ENCODE results near the gene NUP98.
"Not testable (repeated sequence)": the region's sequence is repeated elsewhere in the genome, so short reads cannot be mapped to it uniquely, and the experiment has no call there.

Gene NUP98

DNA sequence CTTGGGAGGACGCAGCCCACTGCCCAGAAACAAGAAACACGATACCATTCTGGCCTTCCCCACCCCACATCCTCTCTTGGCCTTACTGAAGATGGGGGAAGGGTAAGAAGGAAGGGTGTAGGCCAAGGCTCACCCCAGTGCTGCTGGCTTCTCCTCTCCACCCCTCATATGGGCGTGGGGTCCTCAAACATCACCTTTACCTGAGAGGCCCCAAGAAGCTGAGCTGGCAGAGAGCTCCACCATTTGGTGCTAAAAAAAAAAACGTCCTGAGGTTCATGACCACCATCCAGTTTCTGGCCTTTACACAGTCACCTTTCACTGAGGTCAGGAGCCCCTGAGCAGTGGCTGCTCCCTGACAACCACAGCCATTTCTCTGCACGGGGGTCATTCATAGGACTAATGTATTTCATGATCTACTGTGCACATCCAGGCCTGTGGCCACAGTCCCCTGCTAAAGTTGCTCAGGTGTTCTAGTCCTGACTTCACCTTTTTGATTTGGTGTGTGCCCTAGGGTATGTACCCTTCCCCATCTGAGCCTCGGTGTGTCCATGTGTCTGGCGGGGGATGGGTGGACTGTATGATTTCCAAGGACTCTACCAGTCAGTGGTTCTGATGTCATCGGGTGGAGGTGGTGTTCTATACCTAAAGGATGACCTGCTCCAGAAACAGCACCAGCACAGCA is 28.3 kb upstream of the NUP98 start:
- no peak for DNase-seq

DNA sequence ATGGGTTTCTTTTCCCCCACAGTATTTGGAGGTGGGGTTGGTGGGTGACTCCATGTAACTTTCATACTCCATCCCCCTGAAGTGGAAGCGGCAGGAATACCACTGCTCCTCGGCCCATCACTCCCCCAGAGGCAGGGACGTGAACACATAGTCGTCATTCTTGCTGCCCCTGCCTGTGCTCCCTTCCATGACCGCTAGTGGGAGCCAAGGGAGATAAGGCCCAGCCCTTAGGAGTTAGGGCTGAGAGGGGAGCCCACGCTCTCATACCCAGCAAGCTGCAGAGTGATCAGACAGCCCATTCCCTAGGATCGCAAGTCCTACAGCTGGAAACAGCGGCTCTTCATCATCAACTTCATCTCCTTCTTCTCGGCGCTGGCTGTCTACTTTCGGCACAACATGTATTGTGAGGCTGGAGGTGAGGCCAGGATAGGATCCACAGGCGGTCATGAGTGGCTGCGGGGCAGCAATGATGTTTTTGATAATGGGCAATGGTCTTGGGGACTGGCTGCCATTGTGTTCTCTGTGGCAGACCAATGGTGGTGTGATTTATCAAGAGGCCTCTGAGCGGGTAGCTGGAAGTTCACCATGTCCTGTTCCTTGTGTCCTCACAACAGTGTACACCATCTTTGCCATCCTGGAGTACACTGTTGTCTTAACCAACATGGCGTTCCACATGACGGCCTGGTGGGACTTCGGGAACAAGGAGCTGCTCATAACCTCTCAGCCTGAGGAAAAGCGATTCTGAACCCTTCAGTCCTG is 27.5 kb upstream of the NUP98 start:
- DNase-seq: peak; percentile 61

DNA sequence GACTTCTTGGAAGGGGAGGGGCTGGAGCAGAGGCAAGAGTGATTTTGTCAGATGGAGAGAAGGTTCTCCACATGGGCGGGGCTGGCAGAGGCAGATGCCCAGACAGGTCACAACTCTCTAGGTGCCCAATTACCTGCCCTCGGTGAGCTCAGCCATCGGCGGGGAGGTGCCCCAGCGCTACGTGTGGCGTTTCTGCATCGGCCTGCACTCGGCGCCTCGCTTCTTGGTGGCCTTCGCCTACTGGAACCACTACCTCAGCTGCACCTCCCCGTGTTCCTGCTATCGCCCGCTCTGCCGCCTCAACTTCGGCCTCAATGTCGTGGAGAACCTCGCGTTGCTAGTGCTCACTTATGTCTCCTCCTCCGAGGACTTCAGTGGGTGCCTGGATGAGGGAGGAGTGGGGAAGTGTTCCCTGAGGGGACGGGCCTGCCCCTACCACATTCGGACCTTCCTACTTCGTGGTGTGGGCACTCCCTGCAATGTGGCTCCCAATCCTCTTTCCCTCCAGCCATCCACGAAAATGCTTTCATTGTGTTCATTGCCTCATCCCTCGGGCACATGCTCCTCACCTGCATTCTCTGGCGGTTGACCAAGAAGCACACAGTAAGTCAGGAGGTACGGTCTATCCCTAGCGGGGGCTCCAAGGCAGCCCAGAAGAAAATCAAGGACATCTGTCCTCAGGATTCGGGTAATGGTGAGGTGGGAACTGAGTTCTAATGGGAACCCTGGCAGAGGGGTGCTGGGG is 26.6 kb upstream of the NUP98 start:
- no peak for DNase-seq

DNA sequence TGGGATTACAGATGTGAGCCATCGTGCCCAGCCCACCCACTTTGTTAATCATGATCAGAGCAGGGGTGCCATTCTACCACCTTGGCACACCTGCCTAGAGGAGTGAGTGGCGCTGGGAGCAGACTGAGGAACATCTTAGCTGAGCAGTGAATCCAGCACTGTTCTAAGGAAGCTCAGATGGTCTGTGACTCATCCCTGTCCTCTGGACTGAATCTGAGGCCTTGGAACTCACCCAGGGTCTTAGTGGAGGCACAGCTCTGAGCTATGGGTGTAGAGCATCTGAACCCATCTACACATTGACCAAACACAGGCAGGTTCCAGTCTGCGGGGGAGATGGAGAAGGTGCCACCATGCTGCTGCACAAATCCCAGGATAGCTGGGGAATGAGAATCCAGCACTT is 25.9 kb upstream of the NUP98 start:
- peak; percentile 82 for DNase-seq

DNA sequence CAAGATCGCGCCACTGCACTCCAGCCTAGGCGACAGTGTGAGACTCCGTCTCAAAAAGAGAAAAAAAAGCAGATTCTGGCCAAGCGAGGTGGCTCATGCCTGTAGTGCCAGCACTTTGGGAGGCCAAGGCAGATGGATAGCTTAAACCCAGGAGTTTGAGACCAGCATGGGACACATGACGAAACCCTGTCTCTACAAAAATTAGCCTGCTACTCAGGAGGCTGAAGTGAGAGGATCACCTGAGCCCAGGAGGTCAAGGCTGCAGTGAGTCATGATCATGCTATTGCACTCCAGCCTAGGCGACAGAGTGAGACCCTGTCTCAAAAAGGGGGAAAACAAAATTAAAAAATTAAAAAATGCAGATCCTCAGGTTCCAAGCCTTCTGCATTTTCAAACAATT is 25.0 kb upstream of the NUP98 start:
- no peak for DNase-seq

DNA sequence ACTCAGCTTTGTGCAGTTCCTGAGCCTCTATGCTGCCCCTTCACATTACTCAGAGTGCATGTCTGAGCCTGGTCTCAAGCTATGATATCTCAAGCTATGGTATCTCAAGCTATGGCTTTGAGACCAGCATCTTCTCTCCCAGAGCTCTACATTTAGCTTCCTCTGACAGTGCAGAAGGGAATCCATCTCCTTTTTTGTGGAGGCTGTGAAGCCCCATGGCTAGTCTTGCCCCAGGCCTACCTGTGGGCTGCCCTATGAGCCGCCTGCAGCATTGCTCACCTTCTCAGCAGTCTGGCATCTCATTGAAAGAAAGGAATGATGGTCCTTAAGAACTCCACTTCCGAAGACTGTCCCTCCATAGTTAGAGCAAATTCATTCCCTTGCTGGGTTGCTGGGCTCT is 23.6 kb upstream of the NUP98 start:
- no peak for DNase-seq

DNA sequence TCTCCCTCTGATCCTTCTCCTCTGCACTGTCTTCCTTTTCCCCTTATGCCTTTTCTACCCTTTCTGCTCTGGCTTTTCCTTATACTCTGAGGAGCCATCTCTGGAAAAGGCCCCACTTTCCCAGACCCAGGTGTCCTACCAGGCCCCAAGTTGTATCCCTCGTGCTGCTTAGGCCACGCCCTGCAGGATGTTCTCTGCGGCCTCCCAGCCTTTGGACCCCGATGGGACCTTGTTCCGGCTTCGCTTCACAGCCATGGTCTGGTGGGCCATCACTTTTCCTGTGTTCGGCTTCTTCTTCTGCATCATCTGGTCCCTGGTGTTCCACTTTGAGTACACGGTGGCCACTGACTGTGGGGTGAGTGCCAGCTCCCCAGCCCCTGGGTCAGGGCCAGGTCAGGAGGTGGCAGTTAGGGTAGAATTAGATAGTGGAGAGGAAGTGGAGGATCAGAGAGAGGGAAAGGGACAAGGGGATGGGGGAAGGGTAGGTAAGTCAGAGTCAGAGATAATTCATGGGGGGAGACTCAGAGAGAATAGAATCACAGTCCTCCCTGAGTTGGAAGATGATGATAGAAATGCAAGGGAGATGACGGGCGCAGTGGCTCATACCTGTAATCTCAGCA is 19.9 kb upstream of the NUP98 start:
- DNase-seq: no peak

DNA sequence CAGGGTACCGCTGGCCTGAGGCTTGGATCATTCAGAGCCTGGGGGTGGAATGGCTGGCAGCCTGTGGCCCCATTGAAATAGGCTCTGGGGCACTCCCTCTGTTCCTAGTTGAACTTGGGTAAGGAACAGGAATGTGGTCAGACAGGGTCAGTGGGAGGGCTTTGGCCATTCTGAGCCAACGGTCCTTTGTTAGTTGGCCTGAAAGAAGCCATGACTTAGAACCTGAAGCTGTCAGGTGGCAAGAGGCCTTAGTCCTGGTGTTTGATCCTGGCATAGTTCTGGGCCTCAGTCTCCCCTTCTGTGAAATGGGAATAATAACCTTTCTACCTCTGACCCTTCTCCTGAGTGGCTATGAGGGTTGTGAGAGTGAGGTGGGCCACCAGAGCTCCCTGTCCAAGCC is 19.3 kb upstream of the NUP98 start:
- no peak for DNase-seq

DNA sequence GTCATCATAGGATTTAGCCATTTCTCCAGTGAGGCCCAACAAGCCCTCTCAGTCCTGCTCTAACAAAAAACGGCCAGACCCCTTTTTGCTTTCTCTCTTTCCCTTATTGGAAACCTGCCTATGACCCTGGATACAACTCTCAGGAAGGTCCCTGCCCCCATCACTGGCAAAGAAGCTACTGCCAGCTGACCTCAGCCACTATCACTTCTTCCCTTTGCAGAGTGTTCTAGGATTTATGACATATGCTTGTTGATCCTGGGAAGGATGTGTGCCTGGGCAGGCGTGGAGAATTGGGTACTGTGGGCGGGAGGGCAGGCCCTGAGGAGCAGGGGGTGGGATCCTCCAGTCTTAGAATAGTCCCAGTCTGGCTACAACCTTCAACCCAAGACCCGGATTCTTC is 18.5 kb upstream of the NUP98 start:
- no peak for DNase-seq

DNA sequence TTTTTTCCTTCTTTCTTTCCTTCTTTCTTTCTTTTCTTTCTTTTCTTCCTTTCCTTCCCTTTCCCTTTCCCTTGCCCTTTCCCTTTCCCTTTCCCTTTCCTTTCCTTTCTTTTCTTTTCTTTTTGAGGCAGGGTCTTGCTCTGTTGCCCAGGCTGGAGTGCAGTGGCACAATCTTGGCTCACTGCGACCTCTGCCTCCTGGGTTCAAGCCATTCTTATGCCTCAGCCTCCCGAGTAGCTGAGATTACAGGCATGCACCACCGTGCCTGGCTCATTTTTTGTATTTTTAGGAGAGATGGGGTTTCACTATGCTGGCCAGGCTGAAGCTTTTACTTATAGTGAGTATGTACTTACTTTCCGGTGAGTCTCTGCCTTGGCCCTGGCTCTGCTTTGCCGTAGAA is 17.5 kb upstream of the NUP98 start:
- DNase-seq: not testable (repeated sequence)

DNA sequence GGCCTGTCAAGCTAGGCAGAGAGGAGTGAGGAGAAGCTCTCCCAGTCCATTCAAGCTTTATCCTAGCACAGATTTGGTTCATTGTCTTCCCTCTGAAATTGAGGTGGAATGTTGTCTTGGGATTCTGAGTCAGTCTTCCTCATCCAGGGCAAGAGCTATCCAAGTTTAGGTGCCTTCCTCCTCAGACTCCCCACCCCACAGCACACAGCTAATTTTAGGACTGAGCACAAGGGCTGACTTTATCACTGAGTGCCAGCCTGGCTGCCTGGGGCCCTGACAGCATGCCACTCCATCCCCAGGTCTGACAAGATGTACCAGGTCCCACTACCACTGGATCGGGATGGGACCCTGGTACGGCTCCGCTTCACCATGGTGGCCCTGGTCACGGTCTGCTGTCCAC is 13.6 kb upstream of the NUP98 start:
- DNase-seq: no peak

DNA sequence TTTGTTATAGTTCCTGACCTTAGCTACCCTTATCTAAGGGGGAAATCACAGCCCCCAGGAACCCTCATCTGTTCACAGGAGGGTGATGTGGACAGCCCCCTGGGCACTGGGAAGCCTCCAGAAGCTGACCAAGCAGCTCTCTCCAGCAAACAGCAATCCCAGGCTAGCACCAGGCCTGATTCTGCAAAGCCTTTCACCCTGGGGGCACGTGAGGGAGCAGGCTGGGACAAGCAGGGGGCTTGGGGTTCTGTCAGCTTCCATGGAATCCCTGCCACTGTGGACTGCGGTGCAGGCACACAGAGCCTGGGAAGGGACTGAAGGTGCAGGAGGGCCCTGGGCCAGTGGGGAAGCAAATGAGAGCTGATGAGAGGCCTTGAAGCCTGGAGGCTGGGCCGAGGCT is 13.1 kb upstream of the NUP98 start:
- DNase-seq: no peak

DNA sequence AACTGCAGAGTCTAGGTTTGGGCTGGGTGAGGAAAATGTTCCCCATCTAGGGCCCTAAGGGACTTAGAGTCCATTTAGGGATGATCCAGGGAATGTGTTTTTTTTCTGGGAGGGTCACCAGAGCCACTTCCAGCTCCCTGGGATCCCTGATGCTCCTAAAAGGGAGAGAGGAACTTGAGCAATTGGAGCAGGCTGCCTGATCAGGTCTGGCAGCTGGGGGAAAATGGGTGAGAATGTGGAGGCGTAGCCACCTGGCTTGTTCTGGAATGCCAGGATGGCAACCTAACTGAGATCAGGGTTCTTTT is 12.2 kb upstream of the NUP98 start:
- no peak for DNase-seq

DNA sequence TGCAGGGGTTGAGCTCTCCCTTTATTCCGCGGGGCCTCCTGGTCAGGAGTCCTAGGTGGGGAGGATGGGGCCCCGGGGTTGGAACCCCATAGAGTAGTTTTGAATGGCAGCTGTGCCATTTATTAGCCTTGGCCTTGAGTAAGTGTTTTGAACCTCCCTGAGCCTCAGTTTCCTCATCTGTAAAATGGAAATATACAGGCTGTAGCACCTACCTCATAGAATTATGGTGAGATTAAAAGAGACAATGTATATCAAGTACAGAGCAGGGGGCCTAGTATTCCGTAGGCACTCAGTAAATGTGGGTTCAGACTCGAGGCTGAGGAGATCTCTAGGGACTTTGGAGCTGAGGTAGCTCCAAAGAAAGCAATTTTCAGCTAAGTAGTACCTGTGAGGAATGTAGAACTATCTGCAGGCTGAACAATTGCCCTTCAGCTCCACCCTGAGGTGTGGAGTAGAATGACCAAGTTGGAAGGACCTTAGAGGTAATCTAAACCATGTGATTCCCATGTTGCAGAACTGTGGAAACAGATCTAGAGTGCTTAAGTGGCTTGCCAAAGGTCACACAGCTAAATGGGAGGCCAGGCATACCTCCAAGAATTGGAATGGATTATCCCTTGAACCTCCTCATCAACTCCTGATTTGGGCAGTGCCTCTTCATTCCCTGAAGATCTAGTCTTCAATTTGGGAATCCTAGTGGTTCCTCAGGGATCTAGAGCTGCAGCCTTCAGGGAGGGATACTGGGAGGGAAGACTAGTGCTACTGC is 11.7 kb upstream of the NUP98 start:
- DNase-seq: peak; percentile 50

DNA sequence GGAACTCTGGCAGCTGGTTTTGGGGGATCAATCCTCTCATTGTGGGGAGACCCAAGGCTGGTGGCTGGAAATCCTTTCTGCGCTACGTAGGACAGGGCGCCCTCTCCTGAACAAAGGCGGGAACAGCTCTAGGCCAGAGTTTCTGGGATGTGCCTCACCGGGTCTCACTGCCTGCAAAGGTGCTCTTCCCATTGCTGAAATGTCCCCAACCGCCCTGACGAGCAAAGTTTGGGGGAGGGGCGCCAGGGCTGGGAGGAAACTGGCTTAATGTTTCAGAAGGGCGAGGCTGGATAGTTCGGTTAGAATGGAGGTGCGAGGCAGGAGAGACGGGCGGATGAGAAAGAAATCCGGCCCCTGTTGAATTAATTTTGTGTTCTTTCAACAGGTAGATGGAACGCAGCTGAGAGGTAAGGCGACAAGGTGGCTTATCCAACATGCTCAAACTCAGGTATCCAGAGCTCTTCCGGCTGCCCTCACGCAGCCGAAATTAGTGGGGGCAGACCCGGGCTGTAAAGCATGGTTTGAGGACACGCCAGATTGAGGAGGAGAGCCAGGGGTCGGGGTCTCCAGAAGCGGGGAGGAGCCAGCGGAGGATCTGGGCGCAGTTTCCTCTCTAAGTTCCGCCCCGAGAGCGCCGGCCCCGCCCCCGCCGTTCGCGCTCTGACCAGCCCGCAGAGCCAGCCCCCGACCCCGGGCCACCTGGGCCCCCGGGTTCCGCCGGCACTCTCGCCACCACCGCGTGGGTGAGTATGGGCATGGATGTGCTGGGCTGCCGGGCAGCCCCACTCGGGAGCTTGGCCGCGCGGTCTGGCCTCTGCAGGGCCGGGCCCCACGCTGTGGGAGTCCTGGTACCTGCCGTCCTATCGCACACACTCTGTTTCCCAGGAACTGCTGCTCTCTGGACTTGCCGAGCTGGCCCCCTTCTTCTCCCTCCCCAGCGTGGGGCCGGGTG is 10.8 kb upstream of the NUP98 start, which contains the start of gene PGAP2:
TSS of gene PGAP2 (plus strand) at position 652 of the 952 bp plus-strand sequence. CDS start 2,700 bp downstream, outside the sequence.
- DNase-seq: peak; percentile 60

DNA sequence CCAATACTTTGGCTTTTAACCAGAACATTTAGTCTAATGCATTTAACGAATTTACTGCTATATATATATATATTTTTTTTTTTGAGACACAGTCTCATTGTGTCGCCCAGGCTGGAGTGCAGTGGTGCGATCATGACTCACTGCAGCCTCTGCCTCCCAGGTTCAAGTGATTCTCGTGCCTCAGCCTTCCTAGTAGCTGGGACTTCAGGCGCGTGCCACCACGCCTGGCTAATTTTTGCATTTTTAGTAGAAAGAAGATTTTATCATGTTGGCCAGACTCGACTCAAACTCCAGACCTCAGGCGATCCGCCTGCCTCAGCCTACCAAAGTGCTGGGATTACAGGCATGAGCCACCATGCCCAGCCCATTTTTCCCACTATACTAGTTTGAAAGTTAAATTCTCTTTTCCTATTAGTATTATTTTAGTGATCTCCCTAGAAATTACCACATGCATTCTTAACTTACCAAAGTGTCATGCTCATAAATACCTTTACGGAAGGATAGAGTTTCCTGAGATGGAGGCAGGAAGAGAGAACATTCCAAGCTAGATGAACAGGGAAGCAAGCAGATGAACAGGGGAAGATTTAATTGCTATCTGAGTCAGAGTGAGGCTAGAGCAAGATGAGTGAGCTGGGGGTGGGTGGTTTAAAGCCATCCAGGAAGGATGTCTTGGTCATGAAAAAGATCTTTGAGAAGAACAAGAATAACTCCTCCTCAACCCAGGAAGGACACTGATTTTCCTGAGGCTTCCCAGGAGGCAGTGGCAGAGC is 6.6 kb upstream of the NUP98 start:
- DNase-seq: peak; percentile 85

DNA sequence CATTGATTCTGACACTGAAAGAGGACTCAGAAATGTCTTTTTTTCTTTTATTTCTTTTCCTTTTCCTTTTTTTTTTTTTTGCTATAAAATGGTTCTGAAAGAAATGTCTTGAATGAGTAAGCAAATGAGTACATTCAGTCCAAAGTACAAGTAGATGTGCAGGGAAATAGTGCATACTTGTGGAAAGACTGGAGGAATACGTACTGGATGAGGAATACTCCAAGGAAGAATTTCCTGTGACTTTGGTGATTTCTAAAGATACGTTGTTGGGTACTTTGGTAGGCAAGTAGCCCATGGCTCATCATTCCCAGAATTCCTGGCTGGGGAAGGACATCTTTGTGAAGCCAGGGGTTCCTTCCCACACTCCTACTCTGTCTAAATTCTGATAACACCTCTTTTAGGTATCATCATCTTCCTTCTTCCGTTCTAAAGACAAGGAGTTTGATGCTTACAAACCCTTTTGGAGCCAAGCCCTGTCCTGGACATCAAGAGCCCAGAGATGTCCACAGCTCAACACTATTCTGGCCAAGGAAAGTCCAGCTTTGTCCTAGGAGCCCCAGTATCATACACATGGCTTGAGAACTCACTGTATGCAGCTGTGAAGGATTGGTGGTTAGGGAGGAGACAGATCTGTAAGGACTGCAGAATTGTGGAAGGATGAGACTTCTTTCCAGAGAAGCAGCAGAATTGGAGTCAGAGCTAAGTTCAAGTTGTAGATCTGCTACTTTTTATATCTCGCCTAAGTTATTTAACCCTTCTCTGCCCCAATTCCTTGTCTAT is 4.8 kb upstream of the NUP98 start:
- DNase-seq: peak; percentile 56

DNA sequence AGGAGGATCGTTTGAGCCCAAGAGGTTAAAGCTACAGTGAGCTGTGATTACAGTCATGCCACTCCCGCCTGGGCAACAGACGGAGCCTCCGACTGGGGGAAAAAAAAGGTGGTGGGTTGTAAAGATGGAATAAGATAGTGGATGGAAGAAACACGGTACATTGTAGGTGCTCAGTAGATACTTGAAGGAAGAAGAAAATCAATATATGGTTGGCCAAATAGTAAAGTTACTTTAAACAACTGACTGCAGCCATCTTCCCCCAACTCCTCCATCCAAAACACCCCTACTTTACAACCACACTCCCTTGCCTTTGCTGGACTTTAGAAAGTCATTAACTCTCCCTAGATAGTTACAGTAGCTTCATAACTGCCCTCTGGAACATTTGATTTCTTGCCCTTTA is 2.5 kb upstream of the NUP98 start:
- no peak for DNase-seq

DNA sequence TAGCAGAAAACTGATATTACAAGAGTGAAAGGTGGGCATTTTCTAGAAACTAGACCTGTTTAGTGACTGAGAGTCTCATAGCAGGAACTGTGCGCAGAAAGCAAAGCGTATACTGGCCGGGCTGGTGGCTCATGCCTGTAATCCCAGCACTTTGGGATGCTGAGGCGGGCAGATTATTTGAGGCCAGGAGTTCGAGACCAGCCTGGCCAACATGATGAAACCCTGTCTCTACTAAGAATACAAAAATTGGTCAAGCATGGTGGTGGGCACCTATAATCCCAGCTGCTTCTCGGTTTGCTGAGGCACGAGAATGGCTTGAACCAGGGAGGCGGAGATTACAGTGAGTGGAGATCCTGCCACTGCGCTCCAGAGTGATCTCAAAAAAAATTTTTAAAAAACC is 1.8 kb upstream of the NUP98 start:
- DNase-seq: no peak

DNA sequence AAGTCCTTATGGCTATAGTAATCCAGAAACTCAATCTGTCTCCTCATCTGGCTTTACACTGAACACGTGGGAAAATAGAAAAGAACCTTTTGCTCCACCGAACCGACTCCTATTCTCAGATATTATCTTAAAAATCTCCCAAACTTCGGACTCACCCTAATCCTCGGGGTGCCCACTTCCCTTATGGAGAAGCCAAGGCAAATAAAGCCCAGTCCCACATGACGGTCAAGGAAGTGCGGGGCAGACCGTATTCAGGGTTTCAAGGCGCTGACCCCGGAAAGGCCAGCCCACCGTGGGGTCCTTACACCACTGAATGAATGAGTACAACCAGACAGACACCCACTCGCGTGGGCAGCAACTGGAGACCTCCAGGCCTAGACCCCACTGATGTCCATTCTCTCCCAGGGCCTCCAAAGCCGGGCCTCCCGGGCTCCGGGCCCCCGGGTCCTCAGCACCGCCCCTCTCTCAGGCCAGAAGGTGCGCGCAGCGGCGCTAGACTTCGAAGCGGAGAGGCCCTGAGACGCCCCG is 489 bp downstream of the NUP98 start:
- no peak for DNase-seq

Measured in EL (cell line).